Keratinocyte (primary cell): Measurements from ENCODE around the gene KCNN3. TPM values are rescaled to one million over a fixed set of nuclear protein-coding genes. Genes with fewer than 3 reads are reported as not detected.
A peak's percentile ranks its signal among the peaks of the same experiment; 100 is the strongest.

ENCODE experiments used
- DNase-seq: peaks from one replicate; pipeline ENCODE4 v3.0.0-alpha.2; 2011; ENCODE audit warnings: low read depth, missing footprints, low spot score
- FAIRE-seq: peaks from 2 replicates; lab custom pipeline; 2011; peaks lifted over from hg19 to GRCh38; lab: Jason Lieb, UNC
- H2AFZ ChIP-seq: 2 replicates; pipeline ENCODE4 v1.6.0; 2012; ENCODE audit warnings: low read length, control low read depth, inconsistent platforms; ENCODE audit not compliant: control insufficient read depth
- H3K27ac ChIP-seq: 2 replicates; pipeline ENCODE4 v1.5.1; 2011; ENCODE audit warnings: low read length; ENCODE audit not compliant: control insufficient read depth, insufficient read depth
- H3K27me3 ChIP-seq: 3 replicates; pipeline ENCODE4 v1.6.0; 2011; ENCODE audit warnings: low read length; ENCODE audit not compliant: control insufficient read depth, insufficient read depth; ENCODE audit errors: extremely low read depth
- H3K36me3 ChIP-seq, 2 experiments: 2 replicates in 1 of 2; 3 replicates in 1 of 2; pipeline ENCODE4 v1.5.1; 2011; ENCODE audit warnings: low read length in 2 of 2, mild to moderate bottlenecking in 1 of 2; ENCODE audit not compliant: control insufficient read depth in 2 of 2, insufficient read depth in 2 of 2; ENCODE audit errors: extremely low read depth in 1 of 2
- H3K4me1 ChIP-seq: 3 replicates; pipeline ENCODE4 v1.5.1; 2011; ENCODE audit warnings: low read length; ENCODE audit not compliant: control insufficient read depth, insufficient read depth; ENCODE audit errors: extremely low read depth
- H3K4me2 ChIP-seq: 3 replicates; pipeline ENCODE4 v1.6.0; 2011; ENCODE audit warnings: low read depth, low read length; ENCODE audit not compliant: control insufficient read depth, insufficient read depth; ENCODE audit errors: extremely low read depth
- H3K4me3 ChIP-seq, 3 experiments: fragments of 200-600 bp in 1 of 3; sonication (generic) in 1 of 3; 2 replicates in 2 of 3; 3 replicates in 1 of 3; pipeline ENCODE4 v1.5.1; 2011 to 2016; ENCODE audit warnings: low read length in 3 of 3, mild to moderate bottlenecking in 3 of 3, control low read depth in 2 of 3, inconsistent platforms in 1 of 3, low read depth in 1 of 3, mixed read lengths in 1 of 3, mixed run types in 1 of 3, moderate library complexity in 1 of 3; ENCODE audit not compliant: control insufficient read depth in 2 of 3, insufficient read depth in 2 of 3; ENCODE audit errors: extremely low read depth in 1 of 3
- H3K79me2 ChIP-seq: 2 replicates; pipeline ENCODE4 v1.6.0; 2012; ENCODE audit warnings: low read length; ENCODE audit not compliant: control insufficient read depth, insufficient read depth
- H3K9ac ChIP-seq: 3 replicates; pipeline ENCODE4 v1.6.0; 2011; ENCODE audit warnings: low read length; ENCODE audit not compliant: control insufficient read depth, insufficient read depth; ENCODE audit errors: extremely low read depth
- H3K9me1 ChIP-seq: 3 replicates; pipeline ENCODE4 v1.6.0; 2011; ENCODE audit warnings: low read length; ENCODE audit not compliant: control insufficient read depth, insufficient read depth; ENCODE audit errors: extremely low read depth
- H3K9me3 ChIP-seq: 2 replicates; pipeline ENCODE4 v1.5.1; 2012; ENCODE audit warnings: low read depth, low read length; ENCODE audit not compliant: control insufficient read depth
- H4K20me1 ChIP-seq: 3 replicates; pipeline ENCODE4 v1.6.0; 2011; ENCODE audit warnings: low read length; ENCODE audit not compliant: control insufficient read depth, insufficient read depth; ENCODE audit errors: extremely low read depth
- CTCF ChIP-seq, 3 experiments: IDR thresholded peaks in 1 of 3; conservative IDR thresholded peaks in 1 of 3; optimal IDR thresholded peaks in 1 of 3; 2 replicates in 2 of 3; 3 replicates in 1 of 3; pipeline versions ENCODE3 to v1.5.1; 2011; ENCODE audit warnings: low read length in 3 of 3, mild to moderate bottlenecking in 3 of 3, moderate library complexity in 2 of 3, control low read depth in 1 of 3, inconsistent platforms in 1 of 3; ENCODE audit not compliant: insufficient read depth in 2 of 3; ENCODE audit errors: extremely low read depth in 1 of 3
- EZH2 ChIP-seq: IDR thresholded peaks from one replicate; pipeline ENCODE4 v1.6.1; 2012; ENCODE audit warnings: inconsistent platforms, mild to moderate bottlenecking, low read length, moderate library complexity
- dilution Hi-C: fragments of 300-500 bp; cut with MboI; formaldehyde crosslinking; loops from one replicate; pipeline ENCODE4 v1.7.0; 2020; ENCODE audit warnings: low sequenced_read_pairs; ENCODE audit not compliant: extremely low pct_ligation_motif_present
- polyA plus RNA-seq, 5 experiments: library from polyadenylated mRNA; depleted of rRNA in 3 of 5; stranded (reverse) in 3 of 5; stranded (forward) in 1 of 5; unstranded in 1 of 5; fragments of >200 nt; gene quantifications; 1 replicate in 1 of 5; 2 replicates in 3 of 5; 3 replicates in 1 of 5; pipeline versions ENCODE4 v1.2.1 to v1.2.3, GENCODE V29; 2011 to 2012; ENCODE audit warnings: missing spikeins in 2 of 5, low read depth in 1 of 5, low replicate concordance in 1 of 5

KCNN3 gene
- polyA plus RNA-seq, 1 donor (not counting 4 experiments of a cell fraction or from before 2014, with no cell fraction given), result 0.05 TPM

GRCh38 chr1:154813846-154814505 is 56.1 kb downstream of the KCNN3 start:
- Histone ChIP-seq H3K4me3 (peak overlapping the region in 2 of 3 experiments; percentile 11 to 61), H3K9me3 (no peaks in the 10 kb centered on the region), H3K79me2 (no peaks in the 10 kb centered on the region), H3K27me3 (peaks cover 4% of the 10 kb centered on the region), H3K4me2 (peak overlapping the region; percentile 82), H3K9me1 (no peaks in the 10 kb centered on the region), H4K20me1 (no peaks in the 10 kb centered on the region), H3K9ac (peak overlapping the region; percentile 34), H2AFZ (no peak overlapping the region), H3K27ac (peak overlapping the region; percentile 1), H3K4me1 (peaks cover 32% of the 10 kb centered on the region), H3K36me3 (no peaks in the 10 kb centered on the region)
- dilution Hi-C loops, result no loop called here
- FAIRE-seq, result no peak
- DNase-seq, result no peak
- no peak for TF ChIP-seq CTCF (optimal IDR thresholded peaks at IDR 0.05 in 1 of 3, IDR thresholded peaks at IDR 0.05 in 1 of 3, conservative IDR thresholded peaks at IDR 0.05 in 1 of 3; ENCODE audit: extremely low read depth in 1 of 3, insufficient read depth in 2 of 3, low read length in 3 of 3)
- TF ChIP-seq EZH2, result no peak

- H3K27ac ChIP-seq, result no peak overlapping the region
- TF ChIP-seq CTCF (optimal IDR thresholded peaks at IDR 0.05 in 1 of 3, IDR thresholded peaks at IDR 0.05 in 1 of 3, conservative IDR thresholded peaks at IDR 0.05 in 1 of 3; ENCODE audit: extremely low read depth in 1 of 3, insufficient read depth in 2 of 3, low read length in 3 of 3), result peak in 1 of 3 experiments; percentile 49
- TF ChIP-seq EZH2, result no peak
- peak overlapping the region in 2 of 3 experiments; percentile 11 to 61 for H3K4me3 ChIP-seq
- no peaks in the 10 kb centered on the region for H3K36me3 ChIP-seq
- H3K27me3 ChIP-seq, result peaks cover 10% of the 10 kb centered on the region
- H3K4me2 ChIP-seq, result peak overlapping the region; percentile 82
- no peak for DNase-seq
- H3K9me1 ChIP-seq, result no peaks in the 10 kb centered on the region
- H3K4me1 ChIP-seq, result peaks cover 32% of the 10 kb centered on the region
- H2AFZ ChIP-seq, result peak overlapping the region; percentile 78
- no peaks in the 10 kb centered on the region for H3K9me3 ChIP-seq
- H3K9ac ChIP-seq, result peak overlapping the region; percentile 34
- no peaks in the 10 kb centered on the region for H3K79me2 ChIP-seq
- dilution Hi-C loops, result no loop called here
- no peaks in the 10 kb centered on the region for H4K20me1 ChIP-seq
- FAIRE-seq, result peak; percentile 75
These were observed 56.7 kb downstream of the KCNN3 start for GRCh38 chr1:154813300-154813816.
